Measurements from ENCODE around the gene ELK1. TPM values are rescaled to one million over a fixed set of nuclear protein-coding genes. Genes with fewer than 3 reads are reported as not detected.

ELK1 gene
- total RNA-seq, 1 experiment from 2014 or later, result 48.8 TPM

DNA sequence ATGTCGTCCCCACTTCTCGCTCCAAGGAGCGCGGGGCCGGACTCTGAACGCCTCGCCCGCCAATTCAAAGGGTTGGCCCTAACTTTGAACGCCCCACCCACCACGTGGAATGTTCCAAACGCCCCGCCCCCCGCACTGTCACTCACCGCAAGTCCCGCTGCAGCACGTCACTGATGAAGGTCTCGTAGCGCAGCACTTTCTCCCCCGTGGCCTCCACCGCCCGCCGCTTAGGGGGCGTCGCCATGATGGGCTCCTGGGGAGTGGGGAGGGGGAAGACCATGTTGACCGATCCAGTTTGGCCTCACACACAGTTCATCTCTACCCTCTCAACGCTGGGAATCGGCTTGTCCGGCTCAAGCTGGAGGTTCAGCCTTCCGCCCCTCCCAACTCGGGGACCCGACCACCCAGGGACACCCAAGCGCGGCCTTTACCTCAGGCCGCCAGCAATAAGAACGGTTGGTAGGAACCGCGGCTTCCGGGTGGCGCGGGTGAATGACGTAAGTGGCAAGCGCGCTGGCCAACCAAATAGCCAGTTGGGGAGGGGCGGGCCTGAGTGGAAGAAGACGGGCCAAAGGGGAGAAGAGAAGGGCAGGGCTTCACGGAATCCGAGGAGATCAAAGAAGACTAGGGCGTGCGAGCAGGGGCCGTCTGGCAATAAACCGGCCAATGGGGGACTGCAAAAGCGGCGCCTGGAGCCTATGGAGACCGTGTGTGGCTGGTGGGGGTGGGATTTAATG, 8.5 kb upstream of the ELK1 start, which contains the start of gene UXT:
Gene UXT (minus strand): TSS at position 497 of the 737 bp plus-strand sequence. CDS start 253 bp downstream, at position 244.
- Mint-ChIP-seq H3K9me3 (ENCODE audit: unreplicated experiment) (peaks cover 6% of the 10 kb centered on the region), H3K4me1 (ENCODE audit: insufficient read depth, unreplicated experiment) (peaks cover 12% of the 10 kb centered on the region), H3K27me3 (ENCODE audit: insufficient read depth, unreplicated experiment) (no peaks in the 10 kb centered on the region), H3K36me3 (ENCODE audit: insufficient read depth, unreplicated experiment) (peaks cover 18% of the 10 kb centered on the region), H3K4me3 (ENCODE audit: unreplicated experiment) (peak within 1 kb of the TSS; percentile 95), H3K27ac (ENCODE audit: low read depth, unreplicated experiment) (peak within 1 kb of the TSS; percentile 98)
- no TSS peak for BruUV-seq (replicated peaks)
- CTCF ChIA-PET, result no interaction called here
- DNase-seq (ENCODE audit: unreplicated experiment), result peak; percentile 92
- POLR2A ChIA-PET, result no interaction called here
- TF ChIP-seq, protein P1, sequence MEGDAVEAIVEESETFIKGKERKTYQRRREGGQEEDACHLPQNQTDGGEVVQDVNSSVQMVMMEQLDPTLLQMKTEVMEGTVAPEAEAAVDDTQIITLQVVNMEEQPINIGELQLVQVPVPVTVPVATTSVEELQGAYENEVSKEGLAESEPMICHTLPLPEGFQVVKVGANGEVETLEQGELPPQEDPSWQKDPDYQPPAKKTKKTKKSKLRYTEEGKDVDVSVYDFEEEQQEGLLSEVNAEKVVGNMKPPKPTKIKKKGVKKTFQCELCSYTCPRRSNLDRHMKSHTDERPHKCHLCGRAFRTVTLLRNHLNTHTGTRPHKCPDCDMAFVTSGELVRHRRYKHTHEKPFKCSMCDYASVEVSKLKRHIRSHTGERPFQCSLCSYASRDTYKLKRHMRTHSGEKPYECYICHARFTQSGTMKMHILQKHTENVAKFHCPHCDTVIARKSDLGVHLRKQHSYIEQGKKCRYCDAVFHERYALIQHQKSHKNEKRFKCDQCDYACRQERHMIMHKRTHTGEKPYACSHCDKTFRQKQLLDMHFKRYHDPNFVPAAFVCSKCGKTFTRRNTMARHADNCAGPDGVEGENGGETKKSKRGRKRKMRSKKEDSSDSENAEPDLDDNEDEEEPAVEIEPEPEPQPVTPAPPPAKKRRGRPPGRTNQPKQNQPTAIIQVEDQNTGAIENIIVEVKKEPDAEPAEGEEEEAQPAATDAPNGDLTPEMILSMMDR (IDR thresholded peaks at IDR 0.05; ENCODE audit: unreplicated experiment), result no peak
- intact Hi-C loops (cut with micrococcal nuclease), result loop anchor here (5.0 kb wide), 1 partner anchor 368 kb away; no protein-coding TSS in a partner anchor

DNA sequence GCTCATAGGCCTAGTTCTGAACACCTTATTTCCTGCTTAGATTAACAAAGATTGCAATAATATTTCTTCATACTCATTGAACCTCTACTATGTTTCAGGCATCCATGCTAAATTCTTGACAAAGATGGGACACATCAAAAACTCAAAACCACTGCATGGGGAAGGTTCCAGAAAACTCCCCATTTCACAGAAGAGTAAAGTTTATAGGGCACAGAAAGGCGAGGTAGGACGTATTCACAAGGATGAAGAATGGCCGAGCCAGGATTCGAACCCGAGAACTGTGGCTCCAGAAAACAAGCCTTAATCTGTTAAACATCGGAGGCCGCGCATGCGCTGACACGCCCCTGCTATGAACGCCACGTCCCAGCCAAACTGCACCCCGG, 7.9 kb upstream of the ELK1 start:
- TF ChIP-seq, protein P1 (IDR thresholded peaks at IDR 0.05; ENCODE audit: unreplicated experiment), result no peak
- Mint-ChIP-seq H3K9me3 (ENCODE audit: unreplicated experiment) (peaks cover 6% of the 10 kb centered on the region), H3K36me3 (ENCODE audit: insufficient read depth, unreplicated experiment) (peaks cover 18% of the 10 kb centered on the region), H3K27ac (ENCODE audit: low read depth, unreplicated experiment) (peak overlapping the region; percentile 98), H3K4me3 (ENCODE audit: unreplicated experiment) (peak overlapping the region; percentile 95), H3K27me3 (ENCODE audit: insufficient read depth, unreplicated experiment) (no peaks in the 10 kb centered on the region), H3K4me1 (ENCODE audit: insufficient read depth, unreplicated experiment) (peaks cover 12% of the 10 kb centered on the region)
- POLR2A ChIA-PET, result no interaction called here
- CTCF ChIA-PET, result no interaction called here
- intact Hi-C loops (cut with micrococcal nuclease), result loop anchor here (5.0 kb wide), 1 partner anchor 369 kb away; no protein-coding TSS in a partner anchor
- BruUV-seq (replicated peaks), result TSS peak; percentile 56
- no peak for DNase-seq (ENCODE audit: unreplicated experiment)

DNA sequence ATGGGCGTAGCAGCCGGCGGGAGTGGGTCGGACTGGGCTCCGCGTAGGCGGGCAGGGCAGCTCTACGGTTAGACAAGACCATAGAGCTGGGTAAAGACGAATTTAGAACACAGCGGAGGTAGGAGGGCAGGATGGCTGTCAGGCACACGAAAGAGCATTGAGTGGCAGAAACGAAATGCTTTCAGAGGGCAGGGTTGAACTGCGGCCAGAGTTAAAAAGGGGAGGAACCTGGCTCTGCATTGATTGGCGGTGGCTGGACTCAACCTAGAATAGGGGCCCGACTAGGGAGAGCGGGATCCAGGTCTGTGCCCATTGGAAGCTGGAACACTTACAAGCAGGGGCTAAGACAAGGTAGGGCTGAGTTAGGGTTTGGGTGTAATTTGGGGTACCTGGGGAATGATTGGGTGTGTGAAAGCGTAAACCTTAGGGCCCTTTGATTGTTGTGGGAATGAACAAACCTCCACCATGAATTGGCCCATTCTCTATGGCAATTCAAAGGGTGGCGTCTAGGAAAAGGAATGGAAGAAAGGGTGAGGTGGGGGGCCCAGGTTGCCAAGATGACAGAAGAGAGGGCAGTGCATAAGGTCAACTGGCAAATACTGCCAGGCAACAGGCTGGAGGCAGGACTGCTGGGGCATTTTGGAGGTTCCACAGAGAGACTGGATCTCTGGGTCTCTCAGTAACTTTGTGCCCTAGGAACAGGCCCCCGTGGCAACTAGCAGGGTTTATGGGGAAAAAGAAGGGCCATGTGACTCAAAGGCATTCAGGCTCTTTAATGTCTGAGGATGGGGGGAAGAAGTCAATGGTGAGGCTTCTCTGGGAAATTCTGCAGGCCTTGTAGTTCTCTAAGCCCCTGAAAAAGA, 911 bp upstream of the ELK1 start:
- CTCF ChIA-PET, result no interaction called here
- BruUV-seq (replicated peaks), result no TSS peak

More for the DNA sequence above, 911 bp upstream of the ELK1 start:
- Mint-ChIP-seq H3K27ac (ENCODE audit: low read depth, unreplicated experiment) (peak overlapping the region; percentile 80), H3K36me3 (ENCODE audit: insufficient read depth, unreplicated experiment) (peaks cover 12% of the 10 kb centered on the region), H3K4me3 (ENCODE audit: unreplicated experiment) (peak overlapping the region; percentile 77), H3K4me1 (ENCODE audit: insufficient read depth, unreplicated experiment) (peaks cover 15% of the 10 kb centered on the region), H3K27me3 (ENCODE audit: insufficient read depth, unreplicated experiment) (no peaks in the 10 kb centered on the region), H3K9me3 (ENCODE audit: unreplicated experiment) (no peaks in the 10 kb centered on the region)
- TF ChIP-seq, protein P1 (IDR thresholded peaks at IDR 0.05; ENCODE audit: unreplicated experiment), result no peak
- POLR2A ChIA-PET, result interaction anchor here (1.0 to 2.0 kb wide), 7 partner anchors 9 to 506 kb away, joined by 3 to 9 read pairs (median 5); partner anchors contain the start of genes ARAF, NDUFB11, RBM10 and ZNF81
- no peak for DNase-seq (ENCODE audit: unreplicated experiment)
- intact Hi-C loops (cut with micrococcal nuclease), result loop anchor here (2.0 kb wide), 1 partner anchor 100 kb away; no protein-coding TSS in a partner anchor
